GM21390 (cell line): ENCODE data around the gene VPS51.
A peak's percentile ranks its signal among the peaks of the same experiment; 100 is the strongest.

Source experiments
- ATAC-seq: cut with Tn5 transposase; IDR thresholded peaks from one replicate; pipeline ENCODE4 v1.9.1; 2021; ENCODE audit not compliant: unreplicated experiment

VPS51 gene

GRCh38 chr11:65071907-65072630 is 23.9 kb upstream of the VPS51 start:
- no peak for ATAC-seq

- ATAC-seq = no peak
Measured at GRCh38 chr11:65072631-65072966, 23.4 kb upstream of the VPS51 start.

- no peak for ATAC-seq
Measured at GRCh38 chr11:65077451-65077850, 18.6 kb upstream of the VPS51 start.

GRCh38 chr11:65078151-65078550 is 17.9 kb upstream of the VPS51 start:
- ATAC-seq = no peak

- ATAC-seq = no peak
Measured at GRCh38 chr11:65078786-65079342, 17.1 kb upstream of the VPS51 start.

GRCh38 chr11:65083134-65083833 is 12.7 kb upstream of the VPS51 start:
- ATAC-seq = no peak

- peak; percentile 67 for ATAC-seq
Measured at GRCh38 chr11:65083834-65084597, 12.0 kb upstream of the VPS51 start, which contains the start of the genes CDCA5 and ZFPL1. TSS of gene CDCA5 (minus strand) at chr11:65084040. CDS start at chr11:65083978, 62 bp downstream. TSS of gene ZFPL1 (plus strand) at chr11:65084222. CDS start at chr11:65084699, 477 bp downstream.

- no peak for ATAC-seq
Measured at GRCh38 chr11:65084598-65085375, 11.2 kb upstream of the VPS51 start.

- no peak for ATAC-seq
Measured at GRCh38 chr11:65085446-65085845, 10.6 kb upstream of the VPS51 start.

GRCh38 chr11:65086809-65087208 is 9.2 kb upstream of the VPS51 start:
- no peak for ATAC-seq

GRCh38 chr11:65087216-65087615 is 8.8 kb upstream of the VPS51 start:
- ATAC-seq = no peak

- ATAC-seq = no peak
Measured at GRCh38 chr11:65087827-65088226, 8.2 kb upstream of the VPS51 start.

GRCh38 chr11:65089621-65090020 is 6.4 kb upstream of the VPS51 start:
- no peak for ATAC-seq

GRCh38 chr11:65090628-65091027 is 5.4 kb upstream of the VPS51 start:
- ATAC-seq = no peak

GRCh38 chr11:65095427-65095826 is 587 bp upstream of the VPS51 start:
- ATAC-seq = no peak

- no peak for ATAC-seq
Measured at GRCh38 chr11:65096926-65097325, 912 bp downstream of the VPS51 start.

- no peak for ATAC-seq
Measured at GRCh38 chr11:65100674-65101350, 4.8 kb downstream of the VPS51 start.

GRCh38 chr11:65102142-65103095 is 6.4 kb downstream of the VPS51 start:
- no peak for ATAC-seq

GRCh38 chr11:65103476-65103875 is 7.5 kb downstream of the VPS51 start:
- ATAC-seq = no peak
